Measurements from ENCODE around the gene KDM4D.
"Not testable (repeated sequence)": the region's sequence is repeated elsewhere in the genome, so short reads cannot be mapped to it uniquely, and the experiment has no call there.

KDM4D gene

GRCh38 chr11:95033051-95033450, 59.5 kb downstream of the KDM4D start:
- DNase-seq (ENCODE audit: low read depth) = no peak

GRCh38 chr11:95035316-95035715, 61.8 kb downstream of the KDM4D start:
- DNase-seq (ENCODE audit: low read depth) = no peak

GRCh38 chr11:95037356-95038035, 64.0 kb downstream of the KDM4D start:
- DNase-seq (ENCODE audit: low read depth) = not testable (repeated sequence)

- DNase-seq (ENCODE audit: low read depth) = no peak
Measured at GRCh38 chr11:95042239-95042638, 68.7 kb downstream of the KDM4D start.

- DNase-seq (ENCODE audit: low read depth) = no peak
Measured at GRCh38 chr11:95042906-95043305, 69.4 kb downstream of the KDM4D start.

GRCh38 chr11:95044010-95044409, 70.5 kb downstream of the KDM4D start:
- DNase-seq (ENCODE audit: low read depth) = no peak

- no peak for DNase-seq (ENCODE audit: low read depth)
Measured at GRCh38 chr11:95045812-95046211, 72.3 kb downstream of the KDM4D start.

All from HS-5 (cell line).